Cardiac septum (tissue), 1 donor: ENCODE measurements around the gene C1QL4. TPM values are rescaled to one million over a fixed set of nuclear protein-coding genes. Genes with fewer than 3 reads are reported as not detected.
"Not testable (repeated sequence)": the region's sequence is repeated elsewhere in the genome, so short reads cannot be mapped to it uniquely, and the experiment has no call there.

ENCODE experiments used
- DNase-seq: peaks from one replicate; pipeline ENCODE4 v3.0.0-alpha.2; 2020; ENCODE audit warnings: low spot score
- intact Hi-C: fragments of 100-400 bp; cut with DNase I; formaldehyde crosslinking; loops from one replicate; pipeline ENCODE4 v1.14.0; 2022
- total RNA-seq: library from RNA; stranded (reverse); fragmentation: NEBNext Ultra II Directional; extraction: Animal tissue kit (Norgen Biotek cat#: 25700); gene quantifications from one replicate; pipeline ENCODE4 v1.2.1, GENCODE V29; 2021
- donor health status: DM: no; HTN: no; CAD: no.

Gene C1QL4
- total RNA-seq, 1 donor from 2014 or later: not detected

- no peak for DNase-seq
- intact Hi-C loops: no loop called here
Measured at GRCh38 chr12:49335955-49336644, 888 bp downstream of the C1QL4 start.

DNA sequence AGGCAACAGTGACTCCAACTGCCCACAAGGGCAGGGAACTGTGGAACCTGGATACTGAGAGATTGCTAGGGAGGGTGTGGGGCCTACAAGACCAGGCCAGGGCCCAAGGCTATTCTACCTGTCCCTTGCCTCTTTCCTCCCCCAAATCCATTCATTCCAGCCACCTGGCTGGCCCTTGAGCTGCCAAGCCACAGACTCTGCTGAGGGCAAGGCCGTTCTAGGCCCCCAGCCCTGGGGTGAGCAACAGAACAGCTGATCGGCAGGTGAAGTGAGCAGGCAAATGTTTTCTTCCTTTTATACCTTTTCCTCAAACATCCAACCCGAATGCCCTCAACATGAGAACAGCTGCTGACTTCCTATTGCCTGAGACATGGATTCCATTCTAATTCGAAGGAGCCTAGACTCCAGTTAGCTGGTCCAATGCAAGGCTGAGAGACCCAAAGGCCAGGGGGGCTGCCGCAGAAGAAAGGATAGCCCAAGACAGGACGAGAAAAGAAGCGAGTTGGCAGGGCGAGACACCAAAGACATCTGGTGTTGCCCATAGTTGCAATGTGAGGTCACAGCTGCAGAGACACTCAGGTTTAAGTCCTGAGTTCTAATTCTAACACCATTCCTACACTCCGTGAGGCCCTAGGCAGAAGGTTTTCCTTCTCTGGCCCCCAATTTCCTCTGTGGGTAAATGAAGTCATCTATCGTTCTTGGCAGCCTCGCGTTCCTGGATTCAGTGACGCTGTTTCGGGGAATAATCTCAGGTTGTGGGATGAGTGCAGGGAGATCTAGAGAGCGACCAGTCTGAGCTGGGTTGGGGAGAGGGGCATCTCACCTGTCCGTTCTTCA lies 1.7 kb downstream of the C1QL4 start:
- intact Hi-C loops: no loop called here
- DNase-seq: no peak

DNA sequence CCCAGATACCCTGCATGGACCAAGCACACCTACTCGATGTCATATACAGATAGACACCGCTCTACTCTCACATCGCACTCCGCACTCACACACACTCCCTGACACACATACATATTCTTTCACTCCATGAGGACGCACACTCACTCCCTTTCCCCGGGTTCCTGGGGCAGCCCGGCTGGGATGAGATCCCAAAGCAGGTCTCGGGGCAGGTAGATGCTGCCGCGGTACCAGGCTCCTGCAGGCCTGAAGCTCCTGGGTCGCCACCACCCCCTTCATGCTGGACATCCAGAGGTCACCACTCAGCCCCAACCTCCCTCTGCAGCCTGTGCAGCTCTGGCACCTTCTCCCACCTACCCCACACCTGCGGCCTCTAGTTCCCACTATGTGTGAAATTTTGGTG lies 2.3 kb downstream of the C1QL4 start:
- intact Hi-C loops: no loop called here
- DNase-seq: no peak

DNA sequence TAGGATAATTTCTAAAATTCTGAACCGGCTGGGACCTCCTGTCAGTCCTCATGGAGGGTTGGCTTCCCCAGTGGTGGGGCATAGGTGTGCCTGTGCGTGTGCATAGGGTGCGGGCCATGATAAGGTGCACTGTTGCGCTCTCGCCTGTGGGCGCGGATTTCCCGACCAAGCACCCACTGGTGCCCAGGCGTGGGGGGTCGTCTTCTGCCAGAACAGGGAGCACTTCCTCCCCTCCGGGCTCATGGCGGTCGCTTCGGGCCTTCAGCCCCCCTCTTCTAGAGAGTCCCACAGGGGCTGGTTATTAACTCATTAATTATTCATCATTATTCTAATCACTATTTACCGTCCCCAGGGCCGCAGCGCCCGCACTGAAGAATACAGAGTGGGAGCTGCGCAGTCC lies 2.8 kb downstream of the C1QL4 start:
- intact Hi-C loops: no loop called here
- no peak for DNase-seq

DNA sequence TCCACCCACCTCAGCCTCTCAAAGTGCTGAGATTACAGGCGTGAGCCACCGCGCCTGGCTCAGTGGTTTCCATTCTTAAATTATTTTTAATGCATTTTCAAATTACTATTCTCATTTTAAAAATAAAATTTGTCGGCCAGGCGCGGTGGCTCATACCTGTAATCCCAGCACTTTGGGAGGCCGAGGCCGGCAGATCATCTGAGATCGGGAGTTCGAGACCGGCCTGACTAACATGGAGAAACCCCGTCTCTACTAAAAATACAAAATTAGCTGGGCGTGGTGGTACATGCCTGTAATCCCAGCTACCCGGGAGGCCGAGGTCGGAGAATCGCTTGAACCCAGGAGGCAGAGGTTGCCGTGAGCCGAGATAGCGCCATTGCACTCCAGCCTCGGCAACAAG lies 3.2 kb downstream of the C1QL4 start:
- DNase-seq, intact Hi-C loops: not testable (repeated sequence)

DNA sequence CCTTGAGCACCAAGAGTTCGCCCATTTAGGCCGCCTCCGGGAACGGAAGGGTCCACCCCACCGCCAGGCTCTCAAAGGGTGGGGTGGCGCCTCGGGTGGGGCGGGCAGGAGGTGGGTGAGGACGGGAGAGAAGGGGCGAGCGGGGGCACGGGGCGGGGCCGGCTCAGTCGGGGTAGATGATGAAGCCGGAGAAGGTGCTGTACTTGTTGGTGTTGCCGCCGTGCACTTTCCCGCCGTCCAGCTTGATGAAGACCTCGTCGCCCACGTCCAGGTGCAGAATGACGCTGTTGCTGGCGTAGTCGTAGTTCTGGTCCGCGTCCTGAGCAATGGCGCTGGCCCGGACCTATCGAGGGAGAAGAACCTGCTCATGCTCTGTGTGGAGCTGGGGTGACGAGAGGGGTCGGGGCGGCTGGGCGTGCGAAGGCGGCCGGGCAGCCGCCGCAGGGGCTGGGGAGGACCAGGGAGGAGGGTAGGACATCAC lies 4.1 kb downstream of the C1QL4 start:
- intact Hi-C loops: no loop called here

GRCh38 chr12:49332441-49332861 lies 4.5 kb downstream of the C1QL4 start:
- DNase-seq: no peak
- intact Hi-C loops: no loop called here

More for the DNA sequence above, 4.1 kb downstream of the C1QL4 start:
- DNase-seq: no peak

DNA sequence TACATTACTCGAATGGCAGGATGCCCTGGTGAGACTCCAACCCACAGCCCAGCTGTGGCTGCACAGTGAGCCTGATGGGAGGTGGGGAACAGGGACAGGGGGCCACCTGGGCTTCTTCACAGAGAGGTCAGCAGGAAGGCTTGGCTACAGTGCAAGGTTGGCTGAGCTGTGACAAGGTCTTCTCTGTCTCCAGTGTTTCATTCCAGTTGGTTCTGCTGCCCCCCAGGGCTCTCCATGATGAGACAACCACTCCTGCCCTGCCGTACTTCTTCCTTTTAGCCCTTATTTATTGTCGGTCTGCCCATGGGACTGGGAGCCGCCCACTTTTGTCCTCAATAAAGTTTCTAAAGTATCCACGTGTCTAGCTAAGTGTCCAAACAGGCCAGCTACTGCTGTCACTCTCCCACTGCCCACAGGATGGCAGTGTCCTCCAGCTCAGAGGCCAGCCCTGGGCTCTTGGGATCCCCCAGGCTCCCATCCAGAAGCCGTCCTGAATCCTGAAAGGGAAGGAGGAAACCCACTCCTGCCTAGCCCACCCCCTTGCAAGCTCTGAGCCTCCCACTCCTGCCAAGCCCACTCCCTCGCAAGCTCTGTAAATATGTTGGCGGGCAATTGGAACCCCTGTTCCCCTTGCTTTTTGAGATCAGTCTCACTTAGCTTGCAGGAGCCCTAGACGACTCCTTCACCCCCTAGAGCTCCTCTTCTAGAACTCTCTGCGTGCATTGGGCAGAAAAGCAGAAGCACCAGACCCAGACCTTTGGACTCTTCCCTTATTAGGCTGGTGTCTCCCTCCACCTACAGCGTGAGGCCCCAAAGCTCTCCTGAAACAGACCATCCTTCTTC lies 5.4 kb downstream of the C1QL4 start:
- intact Hi-C loops: no loop called here

DNA sequence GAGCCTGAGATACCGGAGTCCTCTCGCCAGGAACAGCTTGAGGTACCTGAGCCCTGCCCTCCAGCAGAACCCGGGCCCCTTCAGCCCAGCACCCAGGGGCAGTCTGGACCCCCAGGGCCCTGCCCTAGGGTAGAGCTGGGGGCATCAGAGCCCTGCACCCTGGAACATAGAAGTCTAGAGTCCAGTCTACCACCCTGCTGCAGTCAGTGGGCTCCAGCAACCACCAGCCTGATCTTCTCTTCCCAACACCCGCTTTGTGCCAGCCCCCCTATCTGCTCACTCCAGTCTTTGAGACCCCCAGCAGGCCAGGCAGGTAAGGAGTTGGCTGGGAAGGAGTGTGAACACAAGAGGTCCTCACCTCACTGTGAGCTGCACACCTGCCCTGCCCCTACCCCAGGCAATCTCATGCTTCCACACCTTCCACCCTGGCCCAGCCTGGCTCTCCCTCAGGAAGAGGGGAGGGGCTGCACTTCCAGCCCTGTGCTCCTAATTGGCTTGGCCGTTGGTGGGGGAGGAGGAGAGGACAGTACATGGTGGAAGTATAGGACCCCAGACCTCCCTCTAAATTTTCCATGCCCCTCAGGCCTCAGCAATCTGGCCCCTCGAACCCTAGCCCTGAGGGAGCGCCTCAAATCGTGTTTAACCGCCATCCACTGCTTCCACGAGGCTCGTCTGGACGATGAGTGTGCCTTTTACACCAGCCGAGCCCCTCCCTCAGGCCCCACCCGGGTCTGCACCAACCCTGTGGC lies 6.2 kb downstream of the C1QL4 start:
- intact Hi-C loops: no loop called here
- DNase-seq: no peak

More for the DNA sequence above, 5.4 kb downstream of the C1QL4 start:
- no peak for DNase-seq

GRCh38 chr12:49330032-49330619 lies 6.9 kb downstream of the C1QL4 start:
- intact Hi-C loops: no loop called here
- DNase-seq: no peak

- DNase-seq: no peak
Measured at GRCh38 chr12:49328816-49329215, 8.2 kb downstream of the C1QL4 start.

DNA sequence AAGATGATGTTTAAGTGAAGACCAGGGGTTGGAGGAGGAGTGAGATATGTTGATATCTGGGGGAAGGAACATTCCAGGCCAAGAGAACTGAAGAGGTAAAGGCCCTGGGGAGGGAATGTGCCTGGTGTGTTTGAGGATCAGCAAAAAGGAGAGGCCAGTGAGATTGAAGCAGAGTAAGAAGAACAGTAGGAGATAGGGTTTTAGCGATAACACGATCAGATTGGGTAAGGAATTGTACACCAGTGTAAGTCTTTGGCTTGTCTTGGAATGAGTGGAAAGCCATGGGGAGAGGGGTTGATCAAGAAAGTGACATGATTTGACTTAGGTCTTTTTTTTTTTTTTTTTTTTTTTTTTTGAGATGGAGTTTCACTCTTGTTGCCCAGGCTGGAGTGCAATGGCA lies 9.1 kb downstream of the C1QL4 start:
- no peak for DNase-seq
- intact Hi-C loops: no loop called here

More at GRCh38 chr12:49328816-49329215, 8.2 kb downstream of the C1QL4 start:
- intact Hi-C loops: no loop called here

DNA sequence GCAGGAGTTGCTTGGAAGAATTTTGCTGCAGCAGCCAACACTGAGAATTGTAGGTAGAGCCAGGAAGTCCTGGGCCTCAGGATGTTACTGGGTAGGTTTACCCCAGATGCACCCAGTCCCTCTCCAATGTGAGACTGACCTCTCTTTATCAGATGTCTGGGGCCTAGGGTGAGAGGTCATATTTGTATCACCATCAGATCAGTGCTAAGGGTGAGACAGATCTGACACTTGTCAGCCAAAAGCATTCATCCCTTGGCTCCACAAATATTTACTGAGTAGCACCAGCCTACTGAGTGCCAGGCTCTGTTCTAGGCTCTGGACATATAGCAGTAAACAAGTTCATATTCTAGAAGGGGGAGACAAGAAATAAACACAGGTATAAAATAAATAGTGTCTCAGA lies 9.6 kb downstream of the C1QL4 start:
- no peak for DNase-seq
- intact Hi-C loops: no loop called here

DNA sequence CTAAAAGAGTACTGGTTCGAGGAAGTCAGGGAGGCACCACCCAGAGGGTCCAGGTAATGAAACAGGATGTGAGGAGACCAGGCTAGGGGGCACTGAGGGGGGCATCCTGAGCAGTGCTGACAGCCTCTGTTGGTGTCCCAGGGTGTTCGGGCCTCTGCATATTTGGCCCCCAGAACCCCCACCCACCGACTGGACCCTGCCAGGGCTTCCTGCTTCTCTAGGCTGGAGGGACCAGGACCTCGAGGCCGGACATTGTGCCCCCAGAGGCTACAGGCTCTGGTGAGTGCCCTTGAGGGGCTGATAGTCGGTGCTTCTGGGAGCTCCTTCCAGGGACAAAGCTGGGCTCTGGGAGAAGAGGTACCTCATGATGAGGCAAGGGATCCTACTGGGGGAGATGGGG lies 11.4 kb downstream of the C1QL4 start:
- no peak for DNase-seq

DNA sequence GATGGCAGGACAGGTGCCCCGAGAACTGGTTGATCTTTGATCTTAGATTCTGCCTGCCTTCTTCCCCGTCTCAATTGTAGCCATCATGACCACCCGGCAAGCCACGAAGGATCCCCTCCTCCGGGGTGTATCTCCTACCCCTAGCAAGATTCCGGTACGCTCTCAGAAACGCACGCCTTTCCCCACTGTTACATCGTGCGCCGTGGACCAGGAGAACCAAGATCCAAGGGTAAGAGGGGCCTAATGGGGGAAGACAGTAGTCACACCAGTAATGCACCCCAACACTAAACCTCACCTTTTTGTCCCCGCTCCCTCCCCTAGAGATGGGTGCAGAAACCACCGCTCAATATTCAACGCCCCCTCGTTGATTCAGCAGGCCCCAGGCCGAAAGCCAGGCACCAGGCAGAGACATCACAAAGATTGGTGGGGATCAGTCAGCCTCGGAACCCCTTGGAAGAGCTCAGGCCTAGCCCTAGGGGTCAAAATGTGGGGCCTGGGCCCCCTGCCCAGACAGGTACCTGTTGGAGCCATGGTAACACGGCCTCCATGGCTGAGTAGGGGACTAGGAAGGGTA lies 13.4 kb downstream of the C1QL4 start:
- intact Hi-C loops: no loop called here

More for the DNA sequence above, 11.4 kb downstream of the C1QL4 start:
- intact Hi-C loops: no loop called here

GRCh38 chr12:49322708-49323523 lies 14.1 kb downstream of the C1QL4 start, which contains the start of gene TROAP:
Gene TROAP (plus strand): TSS chr12:49323255. CDS start chr12:49323609, 354 bp downstream.
- peak; percentile 98 for DNase-seq
- intact Hi-C loops: no loop called here

More for the DNA sequence above, 13.4 kb downstream of the C1QL4 start:
- no peak for DNase-seq

GRCh38 chr12:49322367-49322707 lies 14.7 kb downstream of the C1QL4 start:
- DNase-seq: no peak
- intact Hi-C loops: no loop called here
